Stimulated activated CD8-positive, alpha-beta memory T cell treated with anti-CD3 and anti-CD28 coated beads, Interleukin-7, amount 100 ng/mL, for 1 hour (primary cell): ENCODE measurements around the gene GRIK3.

ENCODE experiments used
- DNase-seq, 2 donors: peaks; one replicate each; pipeline ENCODE4 v3.0.0-alpha.2; 2020; ENCODE audit warnings: low read depth in 2 of 2

The GRIK3 gene

DNA sequence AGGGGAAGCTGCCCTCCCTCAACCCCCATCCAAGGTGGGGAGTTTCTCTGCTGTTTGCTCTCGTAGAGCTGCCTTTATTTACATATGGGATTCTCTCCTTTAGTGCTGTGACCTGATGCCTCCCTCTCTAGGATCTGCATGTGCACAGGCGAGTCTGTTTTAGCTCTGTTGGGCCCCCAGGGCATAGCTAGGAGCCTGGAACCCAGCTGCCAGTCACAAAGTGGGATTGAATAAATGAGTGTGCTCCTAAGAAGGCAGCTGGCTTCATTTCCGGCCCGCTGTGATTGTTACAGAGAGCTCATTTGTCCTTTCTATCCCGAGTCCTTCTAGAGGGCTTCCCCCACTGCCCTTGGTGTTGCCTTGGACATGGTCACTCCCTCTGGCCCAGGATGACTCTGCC lies 176.6 kb downstream of the GRIK3 start:
- no peak for DNase-seq

DNA sequence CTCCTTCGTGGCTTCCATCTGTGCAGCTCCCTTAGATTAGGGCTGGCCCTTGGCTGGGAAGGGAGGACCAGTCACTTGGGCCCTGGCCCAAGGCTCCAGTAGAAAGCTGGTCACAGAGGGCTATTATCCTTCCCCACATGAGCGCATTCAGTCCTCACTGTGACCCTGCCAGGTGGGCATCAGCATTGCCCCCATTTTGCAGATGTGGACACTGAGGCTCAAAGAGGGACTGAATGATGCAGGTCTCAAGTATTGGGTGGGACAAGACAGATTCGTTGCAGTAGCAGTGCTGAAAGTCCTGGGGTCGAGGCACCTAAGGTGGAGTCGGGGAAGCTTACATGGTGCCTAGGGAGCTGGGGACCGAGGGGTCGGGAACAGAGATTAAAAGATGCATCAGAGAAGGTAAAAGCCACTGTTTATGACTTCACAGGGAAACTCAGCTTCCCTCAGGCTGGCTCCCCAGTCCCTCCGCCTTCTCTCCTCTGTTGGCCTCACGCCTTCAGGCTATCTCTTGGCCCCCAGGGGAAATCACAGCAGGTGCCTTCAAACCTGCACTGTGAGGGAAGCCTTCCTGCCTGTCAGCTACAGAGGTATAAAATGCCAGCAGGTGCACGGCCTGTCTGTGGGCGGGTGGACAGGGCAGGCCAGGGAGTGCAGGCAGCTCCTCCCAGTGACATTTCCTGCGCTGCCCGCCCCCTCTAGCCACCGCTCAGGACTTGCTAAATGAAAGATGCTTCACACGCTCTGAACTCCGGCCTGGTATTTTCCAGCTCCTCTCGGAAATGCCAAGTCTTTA lies 178.4 kb downstream of the GRIK3 start:
- DNase-seq = no peak

DNA sequence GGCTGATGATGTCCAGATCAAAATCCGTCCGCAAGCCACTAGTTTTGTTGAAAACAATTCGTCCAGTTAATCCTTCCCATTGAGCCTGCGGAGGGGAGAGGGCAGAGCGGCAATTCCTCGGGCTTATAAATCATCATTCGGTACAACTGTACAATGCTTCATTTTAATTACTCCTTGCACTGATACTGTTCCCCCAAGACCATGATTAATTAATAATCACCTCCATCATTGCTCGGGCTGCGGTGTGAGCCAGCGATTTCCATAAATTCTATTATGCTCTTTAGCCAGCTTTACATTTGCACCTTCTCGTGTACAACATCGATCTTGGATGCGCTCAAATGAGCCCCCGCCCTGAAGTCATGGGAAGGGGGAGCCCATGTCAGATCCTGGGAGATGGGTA lies 180.7 kb downstream of the GRIK3 start:
- no peak for DNase-seq

DNA sequence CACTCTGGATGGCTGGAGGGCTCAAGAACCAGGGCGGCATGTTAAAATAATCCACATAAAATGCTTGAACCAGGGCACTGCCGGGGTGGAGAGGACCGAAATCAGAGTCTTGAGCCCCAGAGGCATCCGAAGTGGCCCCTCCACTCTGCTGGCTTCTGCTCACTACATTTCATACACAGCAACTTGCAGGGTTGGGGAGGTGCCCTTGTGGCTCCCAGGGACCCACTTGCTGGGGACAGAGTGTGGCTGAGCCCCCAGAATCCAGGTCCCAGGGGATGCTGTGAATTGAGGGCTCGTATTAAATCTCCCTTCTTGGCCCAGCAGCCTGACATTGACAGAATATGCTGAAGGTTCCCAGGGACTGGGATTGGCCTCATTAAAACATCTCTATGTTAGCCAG lies 181.7 kb downstream of the GRIK3 start:
- no peak for DNase-seq

DNA sequence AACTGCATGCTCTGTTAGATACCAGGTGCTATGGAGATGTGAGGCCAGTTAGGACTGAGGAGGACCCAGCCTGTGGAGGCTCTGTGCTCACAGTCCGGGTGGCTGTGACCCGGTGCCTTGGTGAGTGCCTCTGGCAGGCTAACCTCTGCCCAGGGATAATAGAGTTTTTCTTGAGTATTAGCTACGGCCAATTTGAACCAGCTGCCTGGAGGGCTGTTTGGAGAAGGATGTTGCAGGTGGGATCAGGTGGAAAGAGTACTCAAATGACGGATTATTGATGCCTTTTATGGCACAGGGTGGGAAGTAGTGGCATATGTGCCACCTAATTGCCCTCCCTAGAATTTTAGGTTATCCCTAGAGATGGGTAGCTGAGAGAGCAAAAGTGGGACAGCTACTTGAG lies 182.7 kb downstream of the GRIK3 start:
- no peak for DNase-seq

DNA sequence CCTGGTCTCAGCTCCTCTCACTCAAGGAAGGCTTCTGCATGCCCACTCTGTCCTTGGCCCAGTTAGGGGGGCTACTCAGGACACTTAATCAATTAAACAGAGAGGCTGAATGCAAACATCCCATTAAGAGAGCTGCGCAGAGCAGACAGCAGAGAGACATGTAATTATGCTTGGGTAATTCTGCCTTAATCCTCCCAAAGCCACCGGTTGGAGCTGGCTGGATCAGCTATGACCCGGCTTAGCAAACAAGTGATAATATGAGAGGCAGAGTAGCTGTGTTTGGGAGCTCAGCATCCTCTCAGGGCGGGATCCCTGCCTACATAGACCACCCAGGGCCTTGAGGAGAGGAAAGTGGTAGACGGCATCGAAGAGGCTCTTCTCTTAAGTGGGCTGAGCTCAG lies 183.2 kb downstream of the GRIK3 start:
- no peak for DNase-seq

DNA sequence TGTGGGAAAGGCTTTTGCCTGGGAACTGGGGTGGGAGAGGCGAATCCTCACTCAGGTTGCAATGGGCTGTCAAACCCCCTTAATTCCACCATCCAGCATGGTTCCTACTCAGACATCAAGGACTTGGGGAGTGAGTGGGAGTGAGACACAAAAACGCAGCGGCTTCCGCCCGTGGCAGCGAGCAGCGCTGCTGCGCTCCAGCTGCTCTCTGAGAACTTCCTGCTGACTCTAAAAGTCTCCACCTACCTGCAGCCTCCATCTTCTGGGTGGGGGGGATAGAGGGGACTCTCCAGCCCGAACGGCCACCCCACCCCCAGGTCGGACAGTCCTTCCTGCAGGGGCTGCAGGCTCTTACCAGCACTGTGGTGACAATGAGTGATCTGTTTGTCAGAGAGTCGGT lies 184.4 kb downstream of the GRIK3 start:
- no peak for DNase-seq

DNA sequence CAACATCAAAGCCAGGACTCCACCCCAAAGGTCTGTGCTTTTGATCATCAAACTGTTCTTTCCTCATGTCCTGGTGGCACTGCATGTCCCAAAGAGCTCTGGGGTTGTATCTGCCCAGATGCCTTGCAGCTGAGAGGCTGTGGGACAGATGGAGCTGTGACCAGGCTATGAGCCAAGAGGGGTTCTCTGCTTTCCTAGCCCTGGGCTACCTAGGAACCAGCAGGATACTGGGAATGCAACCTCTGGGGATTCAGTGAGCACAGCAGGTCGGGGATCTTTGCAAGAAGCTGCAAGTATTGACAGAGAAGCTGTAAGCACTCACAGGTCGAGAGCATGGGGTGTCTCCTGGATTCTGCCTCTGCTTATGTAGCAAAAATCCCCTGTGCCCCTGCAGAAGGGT lies 186.6 kb downstream of the GRIK3 start:
- DNase-seq = no peak

DNA sequence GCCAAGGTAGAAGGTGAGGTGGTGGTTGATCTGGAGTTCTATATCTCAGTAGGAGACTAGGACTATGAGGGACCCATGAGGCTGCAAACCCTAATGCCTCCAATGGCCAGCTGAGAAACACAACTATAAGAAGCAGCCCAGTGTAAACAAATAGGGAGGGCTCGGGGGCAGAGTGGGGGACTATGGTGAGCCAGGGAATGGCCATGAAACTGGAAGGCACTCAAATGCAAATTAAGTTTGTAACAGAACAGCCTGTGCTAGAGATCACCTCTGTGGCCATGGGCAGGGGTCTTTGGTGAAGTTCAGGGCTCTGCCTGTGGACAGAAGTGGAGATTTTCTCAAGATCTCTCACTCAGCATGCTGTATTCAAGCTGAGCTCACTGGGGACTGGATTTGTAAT lies 187.1 kb downstream of the GRIK3 start:
- no peak for DNase-seq

DNA sequence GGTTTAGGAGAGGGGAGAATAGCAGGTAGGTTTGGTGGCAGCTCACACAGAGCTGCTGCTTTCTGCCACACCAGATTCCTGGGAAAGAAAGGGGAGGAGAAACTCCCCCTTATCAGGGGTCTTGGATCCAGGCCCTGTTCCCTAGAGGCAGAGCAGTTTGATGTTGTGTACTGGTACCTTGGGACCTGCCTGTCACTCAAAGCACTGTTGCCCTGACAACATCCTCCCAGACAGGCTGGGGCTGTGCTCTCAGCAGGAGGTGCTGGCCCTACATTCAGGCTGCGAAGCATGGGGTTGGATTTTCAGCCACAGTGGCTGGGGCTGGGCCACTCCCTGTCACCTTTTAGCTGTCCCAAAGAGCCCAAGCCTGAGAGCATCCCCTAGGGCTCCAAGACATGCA lies 188.0 kb downstream of the GRIK3 start:
- DNase-seq = no peak

DNA sequence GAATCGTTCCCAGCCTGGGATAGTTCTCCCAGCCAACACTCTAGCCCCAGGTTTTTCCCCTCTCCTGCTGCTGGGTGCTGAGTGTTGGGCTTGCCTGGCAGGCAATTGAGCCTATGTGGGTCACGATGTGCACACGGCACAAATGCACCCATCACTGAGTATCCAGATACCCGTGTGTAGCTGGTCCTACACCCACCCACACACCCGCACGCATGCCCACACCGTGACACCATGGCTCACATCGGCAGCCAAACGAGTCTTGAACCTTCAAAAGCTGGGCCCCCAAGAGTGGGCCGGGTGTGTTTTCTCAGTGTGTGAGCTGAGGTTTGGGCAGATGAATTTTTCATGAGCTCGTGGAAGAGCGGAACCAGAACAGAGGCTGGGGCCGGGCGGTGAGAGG lies 188.5 kb downstream of the GRIK3 start:
- DNase-seq = no peak

DNA sequence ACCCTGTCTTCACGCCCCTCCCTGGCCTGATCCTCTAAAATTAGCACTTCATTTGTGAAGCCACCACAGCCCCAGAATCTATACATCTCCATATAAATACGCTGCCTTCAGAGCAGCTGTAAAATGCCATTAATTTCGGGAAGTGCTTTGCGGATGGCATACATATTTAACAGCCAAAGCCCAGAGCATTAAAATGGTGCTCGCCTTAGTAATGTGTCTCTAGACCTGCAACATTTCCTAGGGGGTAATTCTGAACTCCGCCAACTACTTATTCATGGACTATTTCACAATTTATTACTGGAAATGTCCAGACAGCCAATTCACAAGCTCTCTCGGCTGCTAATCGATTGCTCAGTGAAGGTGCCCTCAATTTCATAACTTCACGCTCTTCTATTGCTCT lies 189.4 kb downstream of the GRIK3 start:
- no peak for DNase-seq

DNA sequence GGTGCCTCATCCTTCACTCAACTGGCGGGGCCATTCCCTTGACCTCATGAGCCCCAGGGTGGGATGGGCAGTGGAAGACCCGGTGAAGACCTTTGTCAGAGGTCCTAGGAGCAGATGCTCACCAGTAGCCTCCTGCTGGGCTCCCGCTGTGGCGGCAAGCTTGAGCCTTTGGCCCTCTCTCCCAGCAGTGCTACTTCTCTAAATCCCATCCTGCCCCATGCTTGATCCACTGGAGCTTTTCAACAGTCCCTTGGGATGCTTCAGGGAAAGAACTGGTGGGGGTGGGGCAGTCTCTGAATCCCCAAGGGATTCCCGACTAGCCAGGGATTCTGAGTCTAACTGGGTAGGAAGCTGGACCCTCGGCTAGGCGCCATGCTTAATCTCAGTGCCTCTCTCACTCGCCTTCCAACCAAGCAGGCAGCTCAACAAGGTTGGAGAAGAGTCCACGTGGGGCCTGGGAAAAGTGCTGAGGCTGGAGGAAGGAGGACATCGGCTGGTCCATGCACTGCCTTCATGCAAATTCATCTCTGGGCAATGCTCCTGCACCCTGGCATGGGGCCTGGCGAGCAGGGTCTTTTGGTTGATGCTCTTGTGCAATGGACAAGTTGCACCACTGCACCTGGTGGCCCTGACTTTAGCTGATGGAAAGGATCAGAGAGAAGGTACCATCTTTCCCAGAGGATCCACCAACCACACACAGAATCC lies 190.3 kb downstream of the GRIK3 start:
- DNase-seq = no peak

DNA sequence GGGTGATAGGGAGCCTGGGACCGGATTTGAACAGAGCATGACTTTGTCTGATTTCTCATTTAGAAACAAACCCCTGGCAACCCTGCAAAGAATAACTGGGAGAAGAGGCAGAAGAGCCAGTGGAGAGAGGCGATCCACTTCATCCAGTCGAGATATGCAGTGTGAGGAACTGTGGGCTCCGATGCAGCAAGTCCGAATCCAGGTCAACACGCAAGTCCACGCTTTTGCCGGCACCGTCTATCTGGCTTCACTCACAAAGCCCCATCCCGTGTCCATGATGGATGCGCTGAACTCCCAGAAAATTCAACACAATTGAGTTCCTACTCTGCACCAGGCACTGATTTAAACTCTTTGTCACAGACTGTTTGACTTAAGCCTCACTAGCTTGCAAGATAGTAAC lies 191.3 kb downstream of the GRIK3 start:
- DNase-seq = no peak

DNA sequence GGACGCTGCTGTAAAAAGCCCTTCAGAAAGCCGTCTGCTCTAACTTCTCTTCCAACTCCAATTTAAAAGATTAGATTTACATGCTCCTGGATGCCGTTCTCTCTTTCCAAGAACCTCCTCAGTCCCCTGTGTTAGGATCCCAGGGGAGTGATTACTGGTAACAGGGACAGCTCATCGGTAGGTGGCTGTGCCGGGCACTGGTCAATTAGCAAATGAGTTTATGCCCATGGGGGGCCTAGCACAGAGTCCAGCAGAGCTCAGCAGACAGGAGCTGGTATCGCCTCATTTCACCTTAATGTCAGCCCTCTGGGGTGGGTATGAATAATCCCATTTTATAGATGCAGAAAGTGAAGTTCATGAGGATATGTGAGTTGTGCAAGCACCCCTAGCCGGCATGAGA lies 191.9 kb downstream of the GRIK3 start:
- DNase-seq = no peak

DNA sequence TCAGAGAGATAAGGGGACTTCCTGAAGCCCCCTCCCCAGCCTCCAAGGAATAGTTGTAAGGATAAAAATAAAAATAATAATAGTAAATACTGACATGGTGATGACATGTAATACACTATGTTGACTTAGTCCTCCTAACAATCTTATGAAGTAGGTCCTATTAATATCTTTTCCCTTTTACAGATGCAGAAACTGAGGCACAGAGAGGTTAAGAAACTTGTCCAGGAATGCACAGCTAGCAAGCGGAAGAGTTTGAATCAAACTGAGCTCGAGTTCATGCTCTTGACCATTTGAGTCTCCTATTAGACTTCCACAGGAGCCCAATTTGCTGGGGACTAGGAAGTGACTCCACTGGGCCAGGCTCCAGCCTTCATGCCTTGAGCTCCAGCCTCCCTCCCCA lies 194.8 kb downstream of the GRIK3 start:
- no peak for DNase-seq

DNA sequence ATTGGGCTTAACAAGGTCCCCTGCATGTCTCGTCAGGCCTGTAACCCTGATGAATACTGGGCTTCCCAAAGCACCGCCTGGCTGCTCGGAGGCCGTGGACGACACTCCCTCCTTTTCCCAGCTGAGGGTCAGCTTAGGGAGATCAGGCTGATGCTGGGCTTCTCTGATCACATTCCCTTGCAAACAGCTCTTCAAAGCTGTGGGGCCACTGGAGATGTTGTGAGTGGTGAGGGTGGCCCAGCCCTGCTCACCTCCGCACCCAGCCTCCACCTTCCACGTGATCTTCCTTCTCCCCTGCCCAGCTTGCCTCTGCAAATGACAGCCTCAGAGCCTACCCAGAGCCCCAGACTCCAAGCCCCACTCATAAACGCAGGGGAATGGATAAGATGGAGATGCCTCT lies 195.4 kb downstream of the GRIK3 start:
- no peak for DNase-seq

DNA sequence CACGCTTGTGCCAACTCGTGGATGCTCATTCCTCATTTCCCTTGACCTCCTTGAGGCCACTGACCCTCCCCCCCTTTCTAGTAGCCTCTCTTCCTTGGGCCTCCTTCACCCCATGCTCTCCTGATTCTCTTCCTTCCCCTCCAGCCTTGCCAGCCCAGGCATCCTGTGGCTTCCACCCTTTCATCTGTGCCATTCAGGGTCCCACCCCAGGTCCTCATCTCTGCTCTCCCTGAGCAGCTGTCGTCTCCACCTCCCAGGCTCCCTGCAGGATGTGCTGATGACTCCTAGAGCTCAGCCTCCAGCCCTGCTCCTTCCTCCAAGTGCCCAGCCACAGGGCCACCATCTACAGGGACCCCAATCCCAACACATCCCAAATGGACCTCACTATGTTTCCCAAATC lies 197.4 kb downstream of the GRIK3 start:
- no peak for DNase-seq

DNA sequence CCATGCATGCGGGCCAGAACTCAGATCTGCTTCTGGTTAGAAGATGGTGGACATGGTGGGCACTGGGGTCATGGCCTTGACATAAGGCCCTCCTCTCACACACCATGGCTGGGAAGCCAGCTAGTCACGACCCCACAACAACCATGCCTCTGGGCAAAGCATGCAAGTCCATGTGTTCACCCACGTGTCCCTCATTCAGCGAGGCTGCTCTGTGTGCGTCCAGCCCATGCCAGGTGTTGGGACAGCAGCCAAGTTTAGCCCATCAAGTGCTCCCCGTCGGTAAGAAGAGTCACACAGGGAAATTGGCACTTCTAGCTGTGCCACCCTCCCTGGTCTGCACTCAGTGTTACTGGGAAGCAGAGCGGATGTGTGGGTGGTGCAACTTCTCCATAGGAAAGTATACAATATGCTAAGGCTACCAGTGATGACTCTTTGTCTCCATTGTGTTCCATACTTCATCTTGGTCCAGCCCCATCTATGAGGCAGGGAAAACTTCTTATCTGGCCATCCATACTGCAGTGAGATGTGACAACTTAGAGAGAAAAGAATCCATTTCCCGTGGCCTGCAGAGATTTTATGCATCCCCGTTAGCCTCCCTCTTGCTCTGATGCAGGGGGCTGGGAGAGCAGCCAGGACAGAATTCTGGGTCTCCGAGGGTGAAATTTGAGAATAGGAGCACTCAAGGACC lies 198.0 kb downstream of the GRIK3 start:
- DNase-seq = no peak

DNA sequence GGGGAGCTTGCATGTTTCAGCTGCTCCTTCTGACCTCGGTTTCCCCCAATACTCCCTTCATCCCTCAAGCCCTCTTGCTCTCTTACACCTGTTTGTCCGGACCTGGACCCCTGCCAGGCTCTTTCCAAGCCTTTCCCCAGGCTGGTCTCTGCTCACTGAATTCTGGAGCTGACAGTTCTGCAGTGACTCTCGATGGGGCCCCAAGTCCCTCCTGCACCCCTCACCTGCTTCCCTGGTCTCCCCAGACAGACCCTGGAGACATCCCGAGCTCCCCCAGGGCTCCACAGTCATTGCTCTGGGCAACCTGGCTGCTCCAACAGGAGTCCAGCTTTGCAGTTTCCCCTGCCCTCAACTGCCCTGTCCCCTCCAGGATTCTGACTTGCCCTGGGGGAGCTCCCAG lies 198.6 kb downstream of the GRIK3 start:
- no peak for DNase-seq

DNA sequence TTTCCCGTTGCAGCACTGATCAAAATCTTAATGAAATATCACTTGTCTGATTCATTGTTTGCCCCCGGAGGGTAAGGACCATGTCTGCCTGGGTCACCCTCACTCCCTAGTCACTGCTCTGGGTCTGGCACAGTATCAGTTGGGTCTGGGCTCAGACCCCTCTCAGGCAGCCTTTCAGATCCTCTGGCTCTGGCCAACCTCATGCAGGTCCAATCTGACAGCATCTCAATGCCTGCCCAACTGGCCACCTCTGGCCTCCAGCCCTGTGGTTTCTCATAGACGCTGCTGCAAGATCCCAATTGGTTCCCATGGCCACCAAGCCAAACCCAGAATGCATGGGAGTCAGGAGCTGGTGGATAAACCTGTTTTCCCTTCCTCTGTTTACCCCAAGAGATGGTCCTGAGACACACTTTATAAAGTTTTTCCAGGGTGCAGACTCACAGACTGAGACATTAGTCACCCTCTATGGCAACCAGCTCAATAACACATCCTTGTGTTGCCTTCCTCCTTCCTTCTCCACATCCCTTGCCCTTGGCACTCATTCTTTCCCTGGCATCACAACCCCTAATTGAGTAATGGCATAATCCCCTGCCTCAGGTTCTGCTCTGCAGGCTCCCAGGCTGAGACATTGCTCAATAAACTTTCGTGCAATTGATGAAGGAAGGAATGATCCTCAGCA lies 199.2 kb downstream of the GRIK3 start:
- DNase-seq = no peak

DNA sequence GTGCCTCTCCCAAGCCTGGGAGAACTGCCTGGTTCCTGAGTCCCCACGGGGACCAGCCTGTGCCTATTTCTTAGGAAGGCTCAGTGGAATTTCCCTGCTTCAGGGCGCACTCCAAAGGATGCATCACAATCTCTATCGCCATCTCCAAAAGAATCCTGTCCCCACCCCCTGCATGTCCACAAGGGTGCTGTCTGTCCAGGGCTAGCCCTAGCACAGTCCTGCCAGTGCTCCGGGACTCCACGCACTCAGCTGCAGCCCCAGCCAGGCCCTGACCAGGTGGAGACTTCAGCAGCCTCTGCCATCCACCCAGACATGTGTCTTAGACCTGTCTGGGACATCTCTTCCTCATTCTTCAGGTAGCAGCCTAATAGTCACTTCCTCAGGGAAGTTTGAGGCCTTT lies 199.7 kb downstream of the GRIK3 start:
- DNase-seq = no peak
